ENCODE results near the gene PCCA. TPM values are rescaled to one million over a fixed set of nuclear protein-coding genes. Genes with fewer than 3 reads are reported as not detected.

PCCA gene
- total and polyA plus RNA-seq, 12 donors = 27.6 to 176 (median 97.7) TPM

DNA sequence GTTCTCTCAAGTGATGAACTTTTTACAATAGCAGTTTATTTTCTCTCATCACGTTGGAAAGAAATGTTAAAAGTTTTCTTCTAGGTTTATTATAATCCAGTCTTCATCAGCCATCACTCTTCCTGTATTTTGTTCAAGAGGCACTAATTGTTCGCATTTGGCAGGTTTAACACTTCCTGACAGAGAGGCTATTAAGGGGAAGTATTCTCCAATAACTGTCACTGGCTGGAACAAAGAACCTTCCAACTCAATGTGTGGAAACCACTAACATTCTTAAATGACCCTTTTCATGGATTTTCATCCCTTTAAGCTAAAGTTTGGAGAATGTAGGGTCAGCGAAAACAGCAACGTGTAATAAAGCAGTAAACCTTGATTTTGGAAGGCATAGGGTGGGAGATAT lies 145.1 kb downstream of the PCCA start:
- no peak for DNase-seq
- TF ChIP-seq POLR2A (IDR thresholded peaks at IDR 0.05) = no peak
- no peak for TF ChIP-seq CTCF (IDR thresholded peaks at IDR 0.05)
- Histone ChIP-seq H3K27me3 (no peaks in the 10 kb centered on the region), H3K9me3 (replicated peaks in 1 of 3) (no peaks in the 10 kb centered on the region), H3K4me3 (no peak overlapping the region), H3K27ac (no peak overlapping the region), H3K36me3 (replicated peaks in 1 of 2) (no peaks in the 10 kb centered on the region), H3K4me1 (replicated peaks in 1 of 2) (peaks cover 0 to 18% of the 10 kb centered on the region in 2 donors)
- 72 to 75% (median 73%) methylated on average over 4 of the region's 4 CpGs for WGBS, 4 donors
- intact Hi-C loops (cut with DNase I) = loop anchor here in 1 of 2 donors (10.0 kb wide), 1 partner anchor 281 kb away; no protein-coding TSS in a partner anchor

- no peak for DNase-seq
- 63 to 78% (median 74%) methylated on average over 4 of the region's 4 CpGs for WGBS, 4 donors
- no peaks in the 10 kb centered on the region for H3K9me3 ChIP-seq (replicated peaks in 1 of 3)
- H3K27ac ChIP-seq = no peak overlapping the region
- intact Hi-C loops (cut with DNase I) = loop anchor here in 1 of 2 donors (5.0 to 10.0 kb wide), 2 partner anchors 280 to 317 kb away; no protein-coding TSS in a partner anchor
- no peaks in the 10 kb centered on the region for H3K36me3 ChIP-seq (replicated peaks in 1 of 2)
- no peak for TF ChIP-seq CTCF (IDR thresholded peaks at IDR 0.05)
- H3K27me3 ChIP-seq = no peaks in the 10 kb centered on the region
- H3K4me3 ChIP-seq = no peak overlapping the region
- H3K4me1 ChIP-seq (replicated peaks in 1 of 2) = peaks cover 0 to 18% of the 10 kb centered on the region in 2 donors
Measured at GRCh38 chr13:100234524-100235136, 145.7 kb downstream of the PCCA start.

GRCh38 chr13:100235311-100235901 lies 146.5 kb downstream of the PCCA start:
- TF ChIP-seq CTCF (IDR thresholded peaks at IDR 0.05) (peak; percentile 40 to 91 (median 64)), POLR2A (IDR thresholded peaks at IDR 0.05) (no peak)
- H3K27ac ChIP-seq = no peak overlapping the region
- H3K4me1 ChIP-seq (replicated peaks in 1 of 2) = peaks cover 0 to 14% of the 10 kb centered on the region in 2 donors
- no peaks in the 10 kb centered on the region for H3K27me3 ChIP-seq
- DNase-seq = peak in 3 of 7 donors; percentile 16 to 35 (median 18)
- no peaks in the 10 kb centered on the region for H3K36me3 ChIP-seq (replicated peaks in 1 of 2)
- H3K9me3 ChIP-seq (replicated peaks in 1 of 3) = no peaks in the 10 kb centered on the region
- intact Hi-C loops (cut with DNase I) = loop anchor here in 1 of 2 donors (5.0 to 10.0 kb wide), 2 partner anchors 279 to 318 kb away; no protein-coding TSS in a partner anchor
- WGBS, 4 donors = 14 to 18% (median 14%) methylated on average over 5 of the region's 5 CpGs
- H3K4me3 ChIP-seq = no peak overlapping the region

GRCh38 chr13:100240109-100240779 lies 151.4 kb downstream of the PCCA start:
- no peaks in the 10 kb centered on the region for H3K9me3 ChIP-seq (replicated peaks in 1 of 3)
- peaks cover 0 to 6% of the 10 kb centered on the region in 2 donors for H3K4me1 ChIP-seq (replicated peaks in 1 of 2)
- no peak for DNase-seq
- TF ChIP-seq POLR2A (IDR thresholded peaks at IDR 0.05) (no peak), CTCF (IDR thresholded peaks at IDR 0.05) (no peak)
- 96 to 99% (median 98%) methylated on average over 4 of the region's 4 CpGs for WGBS, 4 donors
- intact Hi-C loops (cut with DNase I) = no loop called here
- H3K27ac ChIP-seq = no peak overlapping the region
- no peaks in the 10 kb centered on the region for H3K36me3 ChIP-seq (replicated peaks in 1 of 2)
- no peaks in the 10 kb centered on the region for H3K27me3 ChIP-seq
- no peak overlapping the region for H3K4me3 ChIP-seq

Data from adrenal gland (tissue), 12 donors.